Measurements from ENCODE around the gene TEX30. TPM values are rescaled to one million over a fixed set of nuclear protein-coding genes. Genes with fewer than 3 reads are reported as not detected.

Gene TEX30
- total RNA-seq, 1 experiment from 2014 or later = 13.1 TPM

GRCh38 chr13:102805680-102806079, 32.1 kb upstream of the TEX30 start:
- H3K27me3 Mint-ChIP-seq (ENCODE audit: low read depth) = no peaks in the 10 kb centered on the region
- no peak for DNase-seq
- H4K91ac ChIP-seq (ENCODE audit: insufficient read length, low read depth, low read length) = no peak overlapping the region
- no peaks in the 10 kb centered on the region; the same call in 1 of the 2 replicates for H3K79me2 ChIP-seq (ENCODE audit: insufficient read depth, low read length)
- no peak overlapping the region for H2AFZ ChIP-seq (ENCODE audit: low read length)
- no peaks in the 10 kb centered on the region for H3K4me1 ChIP-seq (ENCODE audit: insufficient read depth, low read length)
- no peak overlapping the region for H3T11ph ChIP-seq (ENCODE audit: low read length)
- H3K36me3 Mint-ChIP-seq (ENCODE audit: insufficient read depth in 1 of 3, low read depth in 3 of 3) = no peaks in the 10 kb centered on the region; a peak in 1 of 7 replicates
- no peak overlapping the region for H3K27ac Mint-ChIP-seq
- H3K79me1 ChIP-seq (ENCODE audit: insufficient read depth, low read depth, low read length, poor library complexity, severe bottlenecking) = no peaks in the 10 kb centered on the region
- H2AK5ac ChIP-seq (ENCODE audit: insufficient read length, low read length) = no peak overlapping the region
- no peak overlapping the region for H3K9ac ChIP-seq (ENCODE audit: extremely low read depth, insufficient read length, low read length)
- H3K9me3 Mint-ChIP-seq = no peaks in the 10 kb centered on the region; a peak in 2 of 5 replicates
- H3K27ac ChIP-seq (ENCODE audit: insufficient read length, low read depth, low read length) = no peak overlapping the region
- H3K9me3 ChIP-seq (ENCODE audit: control insufficient read depth, low read depth, low read length) = no peaks in the 10 kb centered on the region
- no peaks in the 10 kb centered on the region for H3K27me3 ChIP-seq (ENCODE audit: insufficient read depth, low read length)
- WGBS (ENCODE audit: extremely low coverage, insufficient read length, low lambda C conversion rate) = no CpG with 5 or more reads among the region's 3 CpGs
- H3K4me1 Mint-ChIP-seq = peaks cover 0 to 3% of the 10 kb centered on the region in 2 experiments; a peak in 3 of 4 replicates
- no peak overlapping the region for H3K18ac ChIP-seq (ENCODE audit: insufficient read length, low read depth, low read length)
- no peak overlapping the region for H3K4me2 ChIP-seq (ENCODE audit: insufficient read depth, insufficient read length, low read length)
- no peak overlapping the region for H3K4ac ChIP-seq (ENCODE audit: low read depth, low read length)
- H3K4me3 Mint-ChIP-seq = no peak overlapping the region
- H4K5ac ChIP-seq (ENCODE audit: insufficient read length, low read depth, low read length) = no peak overlapping the region
- no peak overlapping the region for H2BK120ac ChIP-seq (ENCODE audit: low read depth, low read length, poor library complexity, severe bottlenecking)
- no peak overlapping the region for H2BK20ac ChIP-seq (ENCODE audit: low read depth, low read length, poor library complexity, severe bottlenecking)
- H2BK12ac ChIP-seq (ENCODE audit: insufficient read length, low read depth, low read length) = no peak overlapping the region
- TF ChIP-seq CTCF (conservative IDR thresholded peaks at IDR 0.05) = no peak
- no peak overlapping the region for H2BK15ac ChIP-seq (ENCODE audit: low read depth, low read length)
- no peak overlapping the region for H2BK5ac ChIP-seq (ENCODE audit: insufficient read length, low read length)
- peaks cover under 1% of the 10 kb centered on the region for H3K23me2 ChIP-seq (ENCODE audit: insufficient read length, low read depth, low read length, poor library complexity, severe bottlenecking)
- no peaks in the 10 kb centered on the region for H4K20me1 ChIP-seq (ENCODE audit: control insufficient read depth, insufficient read depth, insufficient read length)
- no peak overlapping the region for H3K23ac ChIP-seq (ENCODE audit: insufficient read length, low read depth, low read length)
- no peak overlapping the region for H3K56ac ChIP-seq (ENCODE audit: insufficient read length, low read depth, low read length)
- H4K8ac ChIP-seq (replicated peaks; ENCODE audit: insufficient read length, low read depth, low read length) = no peak overlapping the region
- H3K14ac ChIP-seq (ENCODE audit: insufficient read depth, low read length) = no peak overlapping the region

All from H9 (cell line).